K562 (cell line): ENCODE results near the gene C11orf58. TPM values are rescaled to one million over a fixed set of nuclear protein-coding genes. Genes with fewer than 3 reads are reported as not detected.

Experiments used
- ATAC-seq: fragments of 200-7000 bp; cut with Tn5 transposase; 3 replicates; pipeline ENCODE4 v1.9.1; 2020; ENCODE audit warnings: moderate library complexity
- Bru-seq: library from RNA; stranded (reverse); fragments of 400-500 nt; gene quantifications from one replicate; lab custom pipeline; 2021; lab: Mats Ljungman, UMichigan
- BruChase-seq, 2 experiments: library from RNA; stranded (reverse); fragments of 400-500 nt; gene quantifications; one replicate each; lab custom pipeline; 2021; lab: Mats Ljungman, UMichigan
- BruUV-seq: library from RNA; stranded (reverse); fragments of 400-500 nt; replicated peaks from 2 replicates; lab custom pipeline; 2021; lab: Mats Ljungman, UMichigan
- CTCF ChIA-PET: fragments of 300-600 bp; formaldehyde crosslinking; extraction: SDS; loops from one replicate; lab custom pipeline; 2021; ENCODE audit warnings: low intra/inter-chr PET ratio; lab: Yijun Ruan, JAX
- POLR2A ChIA-PET: fragments of 300-600, 350-650 bp; sonication (Branson Sonifier 250); formaldehyde crosslinking; extraction: SDS; loops from one replicate; lab custom pipeline; 2021; ENCODE audit warnings: antibody characterized with exemption, inconsistent platforms; lab: Yijun Ruan, JAX
- DNase-seq, 4 experiments: peaks; one replicate each; pipeline versions ENCODE4 v3.0.0 to v3.0.0-alpha.2; 2011 to 2018; ENCODE audit warnings: low spot score in 3 of 4, mixed read lengths in 3 of 4; ENCODE audit errors: extremely low read depth in 1 of 4
- FAIRE-seq: peaks from 2 replicates; lab custom pipeline; 2011; peaks lifted over from hg19 to GRCh38; lab: Jason Lieb, UNC
- H2AFZ ChIP-seq: 2 replicates; pipeline ENCODE4 v1.6.0; 2011; ENCODE audit warnings: low read depth, low read length, control low read depth, inconsistent platforms
- H3K27ac ChIP-seq: fragments of 200-600 bp; 3 replicates; pipeline ENCODE4 v1.8.0; 2011; ENCODE audit warnings: low read depth, mild to moderate bottlenecking, control low read depth, inconsistent platforms, low read length, moderate library complexity, mixed read lengths; ENCODE audit errors: extremely low read depth
- H3K27me3 ChIP-seq, 2 experiments: fragments of 300-600 bp in 1 of 2; 2 replicates in 1 of 2; 3 replicates in 1 of 2; pipeline versions ENCODE4 v1.6.0 to v1.8.0; 2011; ENCODE audit warnings: inconsistent platforms in 2 of 2, low read length in 2 of 2, mild to moderate bottlenecking in 1 of 2, mixed read lengths in 1 of 2, moderate library complexity in 1 of 2; ENCODE audit not compliant: control insufficient read depth in 2 of 2, insufficient read depth in 2 of 2
- H3K36me3 ChIP-seq: fragments of 300-600 bp; 3 replicates; pipeline ENCODE4 v1.8.0; 2011; ENCODE audit warnings: mild to moderate bottlenecking, low read length, inconsistent platforms; ENCODE audit not compliant: control insufficient read depth, insufficient read depth
- H3K4me1 ChIP-seq, 2 experiments: fragments of 200-600 bp in 1 of 2; replicated peaks in 1 of 2; 2 replicates in 1 of 2; 3 replicates in 1 of 2; pipeline versions ENCODE4 v1.5.1 to v1.8.0; 2011; ENCODE audit warnings: inconsistent platforms in 2 of 2, low read length in 2 of 2, mild to moderate bottlenecking in 1 of 2, mixed read lengths in 1 of 2, moderate library complexity in 1 of 2; ENCODE audit not compliant: control insufficient read depth in 2 of 2, insufficient read depth in 2 of 2
- H3K4me2 ChIP-seq: 2 replicates; pipeline ENCODE4 v1.6.1; 2011; ENCODE audit warnings: low read length, control low read depth, inconsistent platforms, mixed read lengths; ENCODE audit not compliant: insufficient read depth
- H3K4me3 ChIP-seq: fragments of 200-600 bp; sonication (generic), shearing (Covaris generic); 2 replicates; pipeline ENCODE4 v1.5.1; 2016; ENCODE audit warnings: control low read depth, inconsistent platforms
- H3K79me2 ChIP-seq: fragments of 200-600 bp; 3 replicates; pipeline ENCODE4 v1.8.0; 2011; ENCODE audit warnings: low read length, inconsistent platforms; ENCODE audit not compliant: control insufficient read depth, insufficient read depth
- H3K9ac ChIP-seq, 2 experiments: 2 replicates each; pipeline versions ENCODE4 v1.6.0 to v1.6.1; 2011; ENCODE audit warnings: low read depth in 2 of 2, low read length in 2 of 2, control low read depth in 1 of 2, inconsistent platforms in 1 of 2, mild to moderate bottlenecking in 1 of 2, mixed read lengths in 1 of 2; ENCODE audit not compliant: insufficient read depth in 1 of 2
- H3K9me1 ChIP-seq: one replicate; pipeline ENCODE4 v1.6.0; 2011; ENCODE audit warnings: inconsistent platforms, mild to moderate bottlenecking, low read length, moderate library complexity; ENCODE audit not compliant: control insufficient read depth, insufficient read depth
- H3K9me3 ChIP-seq: replicated peaks from 2 replicates; pipeline ENCODE4 v1.5.1; 2011; ENCODE audit warnings: low read depth, low read length, inconsistent platforms; ENCODE audit not compliant: control insufficient read depth, insufficient read depth
- H4K20me1 ChIP-seq: replicated peaks from 2 replicates; pipeline ENCODE4 v1.6.1; 2011; ENCODE audit warnings: low read length, inconsistent platforms, mixed read lengths; ENCODE audit not compliant: control insufficient read depth, insufficient read depth
- CXXC5 ChIP-seq: fragments of 250-450 bp; sonication (Bioruptor Pico); IDR thresholded peaks from 2 replicates; pipeline ENCODE4 v1.8.0; 2022; ENCODE audit warnings: inconsistent platforms, mild to moderate bottlenecking, moderate library complexity
- HMGN3 ChIP-seq: IDR thresholded peaks from 2 replicates; pipeline ENCODE4 v1.6.1; 2011; ENCODE audit warnings: borderline replicate concordance, low read depth, mild to moderate bottlenecking, mixed read lengths, low read length; ENCODE audit not compliant: insufficient read length; ENCODE audit errors: extremely low read depth
- SPI1 ChIP-seq: IDR thresholded peaks from 2 replicates; pipeline ENCODE4 v1.6.1; 2011; ENCODE audit warnings: low read depth, low read length, control low read depth, borderline replicate concordance
- SRF ChIP-seq, 2 experiments: fragments of 250-450, 450-650 bp in 1 of 2; sonication (Bioruptor Pico) in 1 of 2; sonication (generic) in 1 of 2; formaldehyde crosslinking; IDR thresholded peaks; 2 replicates each; pipeline versions ENCODE4 v1.5.0 to v1.5.1; 2020 to 2022; ENCODE audit warnings: mild to moderate bottlenecking in 1 of 2, missing genetic modification reagents in 1 of 2
- SRSF9 ChIP-seq: fragments of 200-400 bp; formaldehyde crosslinking; IDR thresholded peaks from 2 replicates; pipeline ENCODE4 v1.6.1; 2017; ENCODE audit warnings: low read depth, low read length, borderline replicate concordance
- ZNF76 ChIP-seq: fragments of 250-450 bp; sonication (Bioruptor Pico); IDR thresholded peaks from 2 replicates; pipeline ENCODE4 v1.4.0; 2020; ENCODE audit warnings: mild to moderate bottlenecking, moderate library complexity, borderline replicate concordance
- WGBS: fragments of 100-300 bp; shearing (Covaris generic); methylation state at CpG from one replicate; pipeline ENCODE4 v1.1.6; 2016; ENCODE audit warnings: low coverage, mixed read lengths; ENCODE audit not compliant: insufficient coverage; ENCODE audit errors: missing lambda C conversion rate; 5-methylcytosine and 5-hydroxymethylcytosine counted together
- in situ Hi-C: fragments of 300-500 bp; cut with MboI; formaldehyde crosslinking; loops from 4 replicates; pipeline ENCODE4 v1.15.0; 2018; ENCODE audit warnings: inconsistent platforms, mixed read lengths
- intact Hi-C: fragments of 100-400 bp; cut with micrococcal nuclease; formaldehyde crosslinking; loops from 2 replicates; pipeline ENCODE4 v1.14.2; 2022
- long read RNA-seq, 3 experiments: library from polyadenylated mRNA in 2 of 3; library from RNA in 1 of 3; unstranded in 2 of 3; stranded (forward) in 1 of 3; transcript quantifications; one replicate each; pipeline ENCODE4 v2.0.0, GENCODE V29; 2019 to 2022
- polyA minus RNA-seq, 3 experiments: library from RNA; depleted of rRNA, polyadenylated mRNA; stranded (reverse); fragments of >200 nt; gene quantifications; 2 replicates each; pipeline ENCODE4 v1.2.3, GENCODE V29; 2011
- polyA plus RNA-seq, 8 experiments: library from polyadenylated mRNA; depleted of rRNA in 4 of 8; stranded (reverse) in 5 of 8; unstranded in 3 of 8; fragments of >200 nt; fragmentation: Nextera tagmentation in 2 of 8; fragmentation: Illumina TruSeq in 1 of 8; extraction: Ambion mirVana in 2 of 8; extraction: Trizol in 1 of 8; gene quantifications; 2 replicates each; pipeline versions ENCODE4 v1.2.1 to v1.2.3, GENCODE V29; 2011 to 2014; ENCODE audit warnings: inconsistent platforms in 1 of 8, missing spikeins in 1 of 8
- total RNA-seq, 7 experiments: library from RNA; depleted of rRNA in 6 of 7; stranded (reverse); fragments of >200 nt in 6 of 7; fragmentation: Illumina TruSeq in 2 of 7; extraction: Trizol in 2 of 7; gene quantifications; 2 replicates each; pipeline versions ENCODE4 v1.2.1 to v1.2.3, GENCODE V29; 2011 to 2021; ENCODE audit warnings: low replicate concordance in 1 of 7
- TF ChIP-seq, protein P1 (sequence below): sonication (generic); formaldehyde crosslinking; IDR thresholded peaks from 2 replicates; pipeline ENCODE4 v1.9.0; 2022; ENCODE audit warnings: mild to moderate bottlenecking, missing genetic modification reagents
- TF ChIP-seq, protein P2 (sequence below): fragments of 450-650 bp; IDR thresholded peaks from one replicate; pipeline ENCODE4 v1.6.1; 2018; ENCODE audit warnings: mild to moderate bottlenecking, moderate library complexity; ENCODE audit not compliant: partially characterized antibody

C11orf58 gene
- total RNA-seq (2011; cell fraction: chromatin; rRNA removed; ENCODE audit: low replicate concordance), result 28.1 and 89.9 TPM in 2 replicates
- 17.8 and 20.7 TPM in 2 replicates for total RNA-seq (2011; cell fraction: nucleolus; rRNA removed)
- 48.6 and 82.8 TPM in 2 replicates for total RNA-seq (2011; cell fraction: nucleoplasm; rRNA removed)
- 188 and 247 TPM in 2 replicates for total RNA-seq (2014; rRNA removed)
- total RNA-seq (2014; rRNA removed; fragmentation: Illumina TruSeq; extraction: Trizol), result 196 and 207 TPM in 2 replicates
- total RNA-seq (2015; rRNA removed; fragmentation: Illumina TruSeq; extraction: Trizol), result 231 and 248 TPM in 2 replicates
- 96.4 and 104 TPM in 2 replicates for total RNA-seq (2021)
- polyA plus RNA-seq (2011; rRNA removed), result 97.4 and 130 TPM in 2 replicates
- polyA plus RNA-seq (2011; cell fraction: cytosol; rRNA removed), result 33.8 and 65.3 TPM in 2 replicates
- polyA plus RNA-seq (2011; cell fraction: nucleus; rRNA removed), result 35.2 and 44.8 TPM in 2 replicates
- 116 and 260 TPM in 2 replicates for polyA plus RNA-seq (2012)
- polyA plus RNA-seq (2014; fragmentation: Illumina TruSeq; extraction: Trizol), result 232 and 243 TPM in 2 replicates
- polyA plus RNA-seq (2014; fragmentation: Nextera tagmentation; extraction: Ambion mirVana), result 100 to 1,000 TPM; 395 to 421 TPM
- polyA plus RNA-seq (2014; rRNA removed), result 226 and 273 TPM in 2 replicates
- 132 and 155 TPM in 2 replicates for polyA minus RNA-seq (2011; rRNA and poly(A)+ RNA removed)
- polyA minus RNA-seq (2011; cell fraction: cytosol; rRNA and poly(A)+ RNA removed), result 90.8 and 103 TPM in 2 replicates
- 25.6 and 53.9 TPM in 2 replicates for polyA minus RNA-seq (2011; cell fraction: nucleus; rRNA and poly(A)+ RNA removed)
- percentile 92 among the genes with signal in this experiment for Bru-seq, nascent RNA
- BruChase-seq, experiment 1, labeled RNA remaining after a 2-hour chase, result percentile 97 among the genes with signal in this experiment
- BruChase-seq, experiment 2, labeled RNA remaining after a 6-hour chase, result percentile 97 among the genes with signal in this experiment
- long read RNA-seq, experiment 1, full-length matches to known transcripts, result 474 of 530 reads
- long read RNA-seq, experiment 1, partial matches to known transcripts, result 6 of 530 reads
- long read RNA-seq, experiment 1, other reads (novel, unspliced or antisense), result 50 of 530 reads
- long read RNA-seq, experiment 2, full-length matches to known transcripts, result 48 of 120 reads
- long read RNA-seq, experiment 2, partial matches to known transcripts, result 3 of 120 reads
- long read RNA-seq, experiment 2, other reads (novel, unspliced or antisense), result 69 of 120 reads
- long read RNA-seq, experiment 3, transcript C11orf58-206 (3 exons, 762 nt), result minor isoform, 6 of 292 reads
- long read RNA-seq, experiment 3, transcript C11orf58-201 (5 exons, 2,049 nt), result major isoform, 251 of 292 reads
- long read RNA-seq, experiment 3, partial matches to known transcripts, result 1 of 292 reads
- long read RNA-seq, experiment 3, other reads (novel, unspliced or antisense), result 33 of 292 reads

DNA sequence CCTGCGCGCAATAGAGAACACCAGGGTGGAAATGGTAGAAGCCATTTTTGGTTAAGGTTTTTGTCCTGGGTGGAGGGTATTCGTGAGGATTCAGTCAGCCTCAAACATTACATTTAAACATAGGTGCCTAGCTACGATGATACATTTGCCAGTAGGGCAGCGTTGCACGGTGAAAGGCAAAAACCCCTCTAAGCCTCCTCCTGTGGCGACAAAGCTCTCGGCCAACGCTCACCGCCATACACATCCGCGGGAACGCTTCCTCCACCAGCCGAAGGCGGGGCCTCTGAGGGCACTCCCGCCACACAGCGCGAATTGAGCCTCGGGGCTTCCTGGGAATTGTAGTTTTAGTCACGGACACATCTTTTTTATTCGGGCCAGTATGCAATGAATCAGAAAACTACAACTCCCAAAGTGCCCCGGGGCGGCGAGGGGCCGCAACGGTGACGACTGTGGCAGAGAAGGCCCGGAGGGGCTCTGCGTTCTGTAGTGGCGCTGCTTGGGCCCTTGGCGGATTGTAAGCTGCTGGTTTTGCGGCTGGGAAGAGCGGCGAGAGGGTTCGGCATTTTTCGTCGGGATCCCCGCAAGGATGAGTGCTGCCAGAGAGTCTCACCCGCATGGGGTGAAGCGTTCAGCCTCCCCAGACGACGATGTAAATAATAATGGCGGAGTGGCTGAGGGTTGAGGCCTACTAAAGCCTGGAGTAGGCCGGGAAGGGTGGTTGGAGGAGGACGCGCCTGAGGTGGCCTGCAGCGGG is at the start of gene C11orf58:
Gene C11orf58, plus strand, starts transcription at position 455 of the 754 bp plus-strand sequence. Its CDS starts 132 bp downstream, at position 587.
- intact Hi-C loops, result no loop called here
- TF ChIP-seq, protein P1, sequence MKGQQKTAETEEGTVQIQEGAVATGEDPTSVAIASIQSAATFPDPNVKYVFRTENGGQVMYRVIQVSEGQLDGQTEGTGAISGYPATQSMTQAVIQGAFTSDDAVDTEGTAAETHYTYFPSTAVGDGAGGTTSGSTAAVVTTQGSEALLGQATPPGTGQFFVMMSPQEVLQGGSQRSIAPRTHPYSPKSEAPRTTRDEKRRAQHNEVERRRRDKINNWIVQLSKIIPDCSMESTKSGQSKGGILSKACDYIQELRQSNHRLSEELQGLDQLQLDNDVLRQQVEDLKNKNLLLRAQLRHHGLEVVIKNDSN (CRISPR knock-in tag), result no peak
- peak; percentile 44 for TF ChIP-seq HMGN3
- peak; percentile 98 for TF ChIP-seq CXXC5 (CRISPR knock-in tag)
- no peak for TF ChIP-seq SPI1
- TF ChIP-seq SRF (CRISPR knock-in tag; IDR thresholded peaks at IDR 0.05), result peak in 1 of 2 experiments; percentile 52; a peak in 1 of 4 replicates
- TF ChIP-seq SRSF9, result no peak
- no peak; the same call in 1 of the 2 replicates for TF ChIP-seq ZNF76
- TF ChIP-seq, protein P2, sequence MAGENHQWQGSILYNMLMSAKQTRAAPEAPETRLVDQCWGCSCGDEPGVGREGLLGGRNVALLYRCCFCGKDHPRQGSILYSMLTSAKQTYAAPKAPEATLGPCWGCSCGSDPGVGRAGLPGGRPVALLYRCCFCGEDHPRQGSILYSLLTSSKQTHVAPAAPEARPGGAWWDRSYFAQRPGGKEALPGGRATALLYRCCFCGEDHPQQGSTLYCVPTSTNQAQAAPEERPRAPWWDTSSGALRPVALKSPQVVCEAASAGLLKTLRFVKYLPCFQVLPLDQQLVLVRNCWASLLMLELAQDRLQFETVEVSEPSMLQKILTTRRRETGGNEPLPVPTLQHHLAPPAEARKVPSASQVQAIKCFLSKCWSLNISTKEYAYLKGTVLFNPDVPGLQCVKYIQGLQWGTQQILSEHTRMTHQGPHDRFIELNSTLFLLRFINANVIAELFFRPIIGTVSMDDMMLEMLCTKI, result no peak

More for the DNA sequence above, at the start of gene C11orf58:
- H3K9me1 ChIP-seq, result no peaks in the 10 kb centered on the region
- no peaks in the 10 kb centered on the region for H4K20me1 ChIP-seq
- peak within 1 kb of the TSS; percentile 99 for H3K9ac ChIP-seq
- ATAC-seq (peak; percentile 97), FAIRE-seq (peak; percentile 91), DNase-seq (peak; percentile 82 to 96 (median 85))
- no peaks in the 10 kb centered on the region for H3K9me3 ChIP-seq
- peaks cover 11 to 12% of the 10 kb centered on the region in 2 experiments; a peak in 4 of 5 replicates for H3K4me1 ChIP-seq
- peaks cover 55% of the 10 kb centered on the region for H3K79me2 ChIP-seq
- no TSS peak for BruUV-seq
- H3K4me3 ChIP-seq, result peak within 1 kb of the TSS; percentile 91
- H3K27ac ChIP-seq, result peak within 1 kb of the TSS; percentile 96
- H3K36me3 ChIP-seq, result peaks cover 20% of the 10 kb centered on the region; the same call in 2 of the 3 replicates
- H2AFZ ChIP-seq, result peak within 1 kb of the TSS; percentile 95
- peak within 1 kb of the TSS; percentile 84 for H3K4me2 ChIP-seq
- in situ Hi-C loops, result no loop called here
- CTCF ChIA-PET, result no interaction called here
- H3K27me3 ChIP-seq, result no peaks in the 10 kb centered on the region
- POLR2A ChIA-PET, result interaction anchor here (0.6 to 5.1 kb wide), 9 partner anchors 10 to 366 kb away, joined by 3 to 27 read pairs (median 5); no protein-coding TSS in a partner anchor
- WGBS, result under 1% methylated on average over 47 of the region's 47 CpGs
